HG03045 (cell line): ENCODE data around the gene DCDC2.
A peak's percentile ranks its signal among the peaks of the same experiment; 100 is the strongest.
"Not testable (repeated sequence)": the region's sequence is repeated elsewhere in the genome, so short reads cannot be mapped to it uniquely, and the experiment has no call there.

Experiments used
- ATAC-seq: cut with Tn5 transposase; IDR thresholded peaks from one replicate; pipeline ENCODE4 v1.9.1; 2021; ENCODE audit warnings: mild to moderate bottlenecking, moderate library complexity; ENCODE audit not compliant: unreplicated experiment

Gene DCDC2

DNA sequence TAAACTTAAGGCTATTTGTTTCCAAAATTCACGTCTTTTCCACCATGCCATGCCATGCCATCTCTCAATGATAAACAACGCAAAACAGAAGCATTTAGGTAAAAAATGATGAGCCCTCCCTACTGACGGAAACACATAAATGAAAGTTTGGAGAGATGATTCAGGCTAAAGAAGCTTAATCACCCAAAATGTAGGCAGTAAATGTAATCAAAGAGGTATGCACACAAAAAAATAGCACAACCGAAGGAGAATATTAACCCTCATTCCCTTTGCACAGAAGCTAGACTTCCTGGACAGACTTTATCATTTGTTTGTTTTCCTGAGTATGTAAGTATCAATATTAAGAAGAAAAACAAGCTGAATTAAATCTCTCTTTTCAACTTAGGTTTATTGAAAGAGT, 28.8 kb downstream of the DCDC2 start:
- ATAC-seq = no peak

DNA sequence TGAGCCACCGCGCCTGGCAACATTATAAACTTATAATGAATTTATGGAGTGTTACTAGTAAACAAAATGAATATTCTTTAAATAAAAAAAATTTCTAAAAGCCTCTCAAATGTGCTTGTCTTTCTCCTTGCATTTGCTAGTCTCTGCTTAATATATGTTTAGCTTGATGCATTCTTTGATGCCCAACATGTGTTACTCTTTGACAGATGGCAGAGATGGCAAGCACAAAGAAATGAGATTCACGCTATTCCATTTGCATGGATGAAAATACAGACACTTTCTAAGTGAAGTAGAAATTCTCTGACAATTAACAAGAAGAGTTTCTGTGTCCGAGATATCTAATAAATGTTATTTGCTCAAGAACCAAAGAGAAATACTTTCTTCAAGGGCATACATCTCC, 30.1 kb downstream of the DCDC2 start:
- no peak for ATAC-seq

GRCh38 chr6:24325978-24326377, 31.9 kb downstream of the DCDC2 start:
- ATAC-seq = no peak

DNA sequence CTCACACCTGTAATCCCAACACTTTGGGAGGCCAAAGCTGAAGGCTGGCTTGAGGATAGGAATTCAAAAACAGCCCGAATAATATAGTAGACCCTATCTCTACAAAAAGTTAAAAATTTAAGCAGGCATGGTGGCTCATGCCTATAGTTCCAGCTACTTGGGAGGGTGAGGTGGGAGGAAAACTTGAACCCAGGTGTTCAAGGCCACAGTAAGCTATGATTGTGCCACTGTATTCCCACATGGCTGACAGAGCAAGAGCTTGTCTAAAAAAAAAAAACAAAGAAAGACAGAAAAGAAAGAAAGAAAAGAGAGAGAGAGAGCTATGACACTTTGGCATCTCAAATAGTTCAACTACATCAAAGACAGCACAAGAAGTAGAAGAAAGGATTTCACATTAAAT, 33.2 kb downstream of the DCDC2 start:
- no peak for ATAC-seq

DNA sequence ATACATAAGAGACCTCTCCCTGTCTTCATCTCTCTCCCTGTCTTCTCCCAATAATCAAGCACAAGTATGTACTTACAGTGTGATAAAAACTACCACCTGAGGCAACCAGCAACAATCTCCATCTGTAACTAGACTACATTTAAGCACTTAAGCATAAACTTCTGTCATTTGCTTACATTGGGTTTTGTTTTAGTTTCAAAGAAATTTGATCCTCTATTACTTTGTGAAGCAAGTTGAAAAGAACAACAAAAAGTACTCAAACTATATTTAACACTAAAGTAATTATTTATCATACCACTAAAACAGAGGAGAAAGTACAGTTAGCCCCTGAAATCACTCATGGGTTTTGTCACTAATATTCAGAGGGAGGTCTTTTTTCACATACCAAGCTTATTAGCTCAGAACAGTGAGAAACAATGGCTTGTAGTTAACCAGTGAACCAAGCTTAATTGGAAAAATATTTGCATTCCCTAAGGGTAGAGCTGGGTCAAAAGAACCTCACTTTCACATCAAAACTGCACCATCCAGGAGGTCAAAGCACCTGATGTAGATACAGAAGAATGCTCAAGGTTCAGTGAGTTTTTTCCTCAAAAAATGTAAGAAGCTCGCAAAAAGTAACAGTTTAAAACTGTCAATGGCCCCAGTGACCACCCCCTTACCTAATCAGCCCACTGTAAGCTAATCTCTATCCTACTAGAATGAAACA, 34.1 kb downstream of the DCDC2 start:
- ATAC-seq = no peak

DNA sequence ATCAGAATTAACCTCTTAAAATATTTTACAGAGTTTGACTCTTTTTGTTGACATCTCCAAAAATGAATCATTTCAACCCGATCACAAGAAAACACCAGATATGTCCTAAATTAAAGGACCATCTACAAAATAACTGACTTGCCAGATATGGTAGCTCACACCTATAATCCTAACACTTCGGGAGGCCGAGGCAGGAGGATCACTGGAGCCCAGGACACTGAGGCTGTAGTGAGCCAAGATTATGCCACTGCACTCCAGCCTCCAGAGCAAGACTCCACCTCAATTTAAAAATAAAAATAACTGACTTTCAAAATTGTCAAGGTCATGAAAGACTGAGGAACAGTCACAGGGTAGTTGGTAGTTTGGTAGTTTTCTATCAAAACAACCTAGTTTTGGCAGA, 34.9 kb downstream of the DCDC2 start:
- ATAC-seq = no peak

- ATAC-seq = not testable (repeated sequence)
These were observed 35.4 kb downstream of the DCDC2 start for GRCh38 chr6:24322446-24322845.

DNA sequence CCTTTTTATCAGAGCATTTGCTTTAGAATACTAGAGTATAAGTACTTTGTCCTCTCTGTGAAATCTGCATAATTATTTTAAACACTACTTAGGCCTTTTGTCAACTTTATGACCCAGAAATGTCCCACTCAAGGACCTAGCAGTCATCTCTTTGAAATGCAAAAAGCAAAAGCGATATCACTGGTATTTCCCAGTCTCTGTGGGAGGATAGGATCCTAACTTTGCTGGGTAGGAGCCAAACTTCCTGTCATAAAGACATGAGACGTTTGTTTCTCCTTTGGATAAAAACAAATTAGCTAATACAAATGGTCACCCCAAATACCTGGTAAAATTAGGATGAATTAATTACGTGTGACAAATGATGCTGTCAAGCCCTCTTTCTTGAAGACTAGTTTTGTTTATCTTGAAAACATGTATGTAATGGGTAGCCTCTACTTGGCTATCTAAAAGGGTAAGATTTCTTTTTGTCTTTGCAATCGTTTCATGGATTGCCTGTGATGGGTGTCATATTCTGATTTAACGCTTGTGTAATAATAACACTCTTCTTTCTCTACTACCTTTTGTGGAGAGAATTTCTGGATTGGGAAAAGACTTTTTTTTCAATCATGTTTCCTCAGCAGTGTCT, 36.2 kb downstream of the DCDC2 start:
- ATAC-seq = no peak

DNA sequence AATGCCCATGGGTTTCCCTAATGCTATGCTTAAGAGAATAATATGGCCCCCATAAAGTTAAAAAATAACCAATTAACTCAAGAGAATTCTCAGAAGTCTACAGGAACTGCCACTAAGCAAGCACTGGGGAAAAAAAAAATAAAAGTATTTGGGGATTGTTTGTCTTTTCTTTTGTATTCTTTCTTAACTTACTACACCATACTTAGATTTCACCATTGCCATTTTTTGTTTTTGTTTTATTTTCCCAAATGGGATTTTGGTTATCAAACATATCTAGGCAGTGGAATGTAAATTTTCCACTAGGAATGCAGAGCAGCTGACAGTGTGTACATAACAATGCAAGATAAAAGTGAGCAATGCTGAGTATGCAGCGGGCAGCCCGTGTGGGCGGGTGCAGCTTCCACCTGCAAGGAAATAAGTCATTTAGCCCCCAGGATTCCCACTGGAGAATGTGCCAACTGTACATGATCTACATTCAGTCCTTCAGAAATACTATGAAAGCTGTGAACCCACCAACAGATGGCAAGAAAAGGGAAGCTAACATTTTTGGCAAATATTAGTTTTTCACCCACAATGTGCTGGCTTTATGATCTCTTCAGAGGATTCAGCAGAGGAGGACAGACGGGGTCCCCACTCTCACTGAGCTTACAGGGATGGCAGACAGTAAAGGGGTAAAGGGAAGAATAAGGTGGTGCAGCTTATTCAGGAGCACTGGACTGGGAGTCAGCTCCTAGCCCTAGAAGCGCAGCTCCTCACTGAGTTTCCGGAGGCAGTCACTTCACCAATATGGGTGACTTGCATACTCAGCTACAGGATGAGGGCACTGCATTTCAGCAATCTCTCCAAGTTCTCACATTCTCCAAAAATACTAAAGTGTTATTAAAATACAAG, 44.4 kb downstream of the DCDC2 start:
- no peak for ATAC-seq

- not testable (repeated sequence) for ATAC-seq
These were observed 46.1 kb downstream of the DCDC2 start for GRCh38 chr6:24311775-24312174.

GRCh38 chr6:24307881-24308280, 50.0 kb downstream of the DCDC2 start:
- ATAC-seq = no peak

GRCh38 chr6:24306936-24307335, 50.9 kb downstream of the DCDC2 start:
- ATAC-seq = no peak

DNA sequence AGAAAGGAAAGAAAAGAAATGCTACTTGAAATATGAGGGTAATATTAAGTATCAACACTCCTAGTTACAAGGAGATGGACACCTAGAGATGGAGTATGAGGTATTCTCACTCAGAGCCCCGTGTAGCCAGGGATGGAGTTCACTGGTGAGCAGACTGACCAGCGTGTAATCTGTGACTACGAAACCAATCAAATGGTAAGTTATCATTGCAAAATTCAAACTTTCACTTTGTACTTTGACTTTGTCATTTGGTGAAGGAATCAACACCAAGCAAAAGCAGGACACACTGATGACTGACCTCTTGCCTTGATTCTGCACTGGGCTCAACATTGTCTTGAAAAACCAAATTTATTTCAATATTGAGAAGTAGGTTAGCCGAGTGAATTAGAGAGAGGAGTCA, 51.8 kb downstream of the DCDC2 start:
- no peak for ATAC-seq

DNA sequence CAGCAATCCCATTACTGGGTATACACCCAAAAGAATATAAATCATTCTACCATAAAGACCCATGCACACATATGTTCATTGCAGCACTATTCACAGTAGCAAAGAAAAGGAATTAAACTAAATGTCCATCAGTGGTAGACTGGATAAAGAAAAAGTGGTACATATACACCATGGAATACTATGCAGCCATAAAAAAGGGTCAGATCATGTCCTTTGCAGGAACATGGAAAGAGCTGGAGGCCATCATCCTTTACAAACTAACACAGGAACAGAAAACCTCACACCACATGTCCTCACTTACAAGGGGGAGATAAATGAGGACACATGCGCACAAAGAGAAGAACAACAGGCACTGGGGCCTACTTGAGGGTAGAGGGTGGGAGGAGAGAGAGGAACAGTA, 60.9 kb downstream of the DCDC2 start:
- ATAC-seq = no peak

- not testable (repeated sequence) for ATAC-seq
These were observed 64.0 kb downstream of the DCDC2 start for GRCh38 chr6:24293852-24294251.

GRCh38 chr6:24287239-24287638, 70.6 kb downstream of the DCDC2 start:
- no peak for ATAC-seq

GRCh38 chr6:24284006-24284405, 73.9 kb downstream of the DCDC2 start:
- ATAC-seq = no peak

GRCh38 chr6:24283043-24283985, 74.5 kb downstream of the DCDC2 start:
- ATAC-seq = peak; percentile 66

DNA sequence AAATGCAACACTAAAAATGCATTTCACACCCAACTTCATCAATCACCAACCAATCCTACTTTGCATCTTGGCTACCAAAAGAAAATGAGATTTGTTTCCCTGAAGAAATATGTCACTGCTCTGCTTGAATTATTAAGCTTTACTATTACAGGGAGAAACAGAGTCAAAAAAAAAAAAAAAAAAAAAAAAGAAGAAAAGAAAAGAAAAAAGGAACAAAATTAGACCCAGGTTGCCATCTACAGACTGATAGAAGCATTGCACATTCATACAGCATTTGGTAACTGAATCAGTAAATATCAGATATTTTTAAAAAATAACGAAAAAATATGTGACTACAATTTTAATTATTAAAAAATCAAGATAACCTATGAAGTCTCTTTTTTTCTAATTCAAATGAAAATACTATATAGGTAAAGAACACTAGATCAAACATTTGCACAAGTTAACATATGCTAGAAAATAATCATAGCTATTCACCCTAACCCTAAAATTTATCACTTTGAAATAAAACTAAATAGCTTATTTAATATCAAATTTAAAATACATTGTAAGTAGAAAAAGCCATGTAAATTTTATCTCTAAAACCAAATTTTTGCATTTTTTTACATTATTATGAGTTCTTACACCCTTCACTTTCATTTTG, 83.3 kb downstream of the DCDC2 start:
- no peak for ATAC-seq
